ENCODE data around the gene SLC22A1.

The SLC22A1 gene

DNA sequence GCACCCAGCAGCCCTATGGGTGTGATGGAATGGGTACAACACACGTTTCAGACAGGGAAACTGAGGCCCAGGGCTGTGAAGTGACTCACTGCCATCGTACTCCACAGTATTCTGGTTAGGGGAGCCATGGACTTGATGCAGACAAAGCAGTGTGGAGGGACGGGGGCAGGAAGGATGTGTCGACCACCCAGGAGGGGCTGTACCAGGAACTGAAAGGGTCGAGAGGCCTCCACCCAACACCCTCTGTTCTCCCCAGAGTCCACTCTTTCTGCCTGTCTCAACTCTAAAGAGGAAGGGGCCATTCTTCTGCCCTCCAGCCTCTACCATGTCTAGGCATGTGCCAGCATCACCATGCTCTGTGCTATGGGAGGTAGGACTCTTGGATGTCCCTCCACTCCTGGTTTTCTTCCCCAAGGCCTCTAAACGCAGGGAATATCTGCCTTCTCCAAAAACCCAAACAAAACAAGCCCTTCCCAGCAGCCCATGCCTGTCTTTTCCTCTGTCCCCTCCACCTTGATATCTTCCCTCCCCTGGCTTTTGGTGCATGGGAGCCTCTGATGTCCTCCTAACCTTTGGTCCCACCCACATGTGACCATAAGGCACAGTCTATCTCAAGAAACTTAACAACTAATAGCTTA, 7.4 kb downstream of the SLC22A1 start:
- TF ChIP-seq, protein P1, sequence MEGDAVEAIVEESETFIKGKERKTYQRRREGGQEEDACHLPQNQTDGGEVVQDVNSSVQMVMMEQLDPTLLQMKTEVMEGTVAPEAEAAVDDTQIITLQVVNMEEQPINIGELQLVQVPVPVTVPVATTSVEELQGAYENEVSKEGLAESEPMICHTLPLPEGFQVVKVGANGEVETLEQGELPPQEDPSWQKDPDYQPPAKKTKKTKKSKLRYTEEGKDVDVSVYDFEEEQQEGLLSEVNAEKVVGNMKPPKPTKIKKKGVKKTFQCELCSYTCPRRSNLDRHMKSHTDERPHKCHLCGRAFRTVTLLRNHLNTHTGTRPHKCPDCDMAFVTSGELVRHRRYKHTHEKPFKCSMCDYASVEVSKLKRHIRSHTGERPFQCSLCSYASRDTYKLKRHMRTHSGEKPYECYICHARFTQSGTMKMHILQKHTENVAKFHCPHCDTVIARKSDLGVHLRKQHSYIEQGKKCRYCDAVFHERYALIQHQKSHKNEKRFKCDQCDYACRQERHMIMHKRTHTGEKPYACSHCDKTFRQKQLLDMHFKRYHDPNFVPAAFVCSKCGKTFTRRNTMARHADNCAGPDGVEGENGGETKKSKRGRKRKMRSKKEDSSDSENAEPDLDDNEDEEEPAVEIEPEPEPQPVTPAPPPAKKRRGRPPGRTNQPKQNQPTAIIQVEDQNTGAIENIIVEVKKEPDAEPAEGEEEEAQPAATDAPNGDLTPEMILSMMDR (IDR thresholded peaks at IDR 0.05; ENCODE audit: low read length, missing control alignments) = no peak
- no peak overlapping the region for H3K4me3 ChIP-seq (replicated peaks; ENCODE audit: low read depth, low read length)
- no peak for DNase-seq (ENCODE audit: low read depth)

DNA sequence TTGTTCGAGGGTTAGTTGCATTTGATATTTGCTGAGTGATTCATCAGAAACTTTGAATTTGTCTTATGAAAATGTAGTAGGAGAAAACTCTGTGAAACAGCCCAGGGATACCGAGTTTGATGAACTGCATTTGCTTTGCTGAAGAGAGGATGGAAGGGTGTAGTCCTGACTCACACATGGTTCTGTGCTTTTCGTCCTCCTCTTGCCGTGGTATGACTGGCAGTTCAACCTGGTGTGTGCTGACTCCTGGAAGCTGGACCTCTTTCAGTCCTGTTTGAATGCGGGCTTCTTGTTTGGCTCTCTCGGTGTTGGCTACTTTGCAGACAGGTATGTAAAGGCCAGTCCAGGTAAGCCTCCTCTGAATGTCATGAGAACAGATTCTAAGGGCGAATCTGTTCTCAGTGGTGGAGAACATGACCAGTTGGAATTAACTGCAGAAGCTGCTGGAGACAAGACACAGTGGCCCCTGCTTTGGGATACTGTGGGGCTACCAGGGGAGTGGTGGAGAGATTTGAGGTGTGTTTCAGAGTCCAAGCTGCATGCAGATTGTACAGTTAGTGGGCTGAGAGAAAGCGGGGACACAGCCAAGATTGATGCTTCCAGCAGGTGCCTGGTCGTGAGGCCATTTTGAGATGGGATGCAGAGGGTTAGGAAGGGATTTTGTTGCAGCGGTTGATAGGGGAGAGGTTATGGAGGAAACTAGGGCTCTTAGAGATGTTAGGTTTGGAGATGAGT, 8.4 kb downstream of the SLC22A1 start:
- no peak for DNase-seq (ENCODE audit: low read depth)
- TF ChIP-seq, protein P1 (IDR thresholded peaks at IDR 0.05; ENCODE audit: low read length, missing control alignments) = no peak
- H3K4me3 ChIP-seq (replicated peaks; ENCODE audit: low read depth, low read length) = no peak overlapping the region

DNA sequence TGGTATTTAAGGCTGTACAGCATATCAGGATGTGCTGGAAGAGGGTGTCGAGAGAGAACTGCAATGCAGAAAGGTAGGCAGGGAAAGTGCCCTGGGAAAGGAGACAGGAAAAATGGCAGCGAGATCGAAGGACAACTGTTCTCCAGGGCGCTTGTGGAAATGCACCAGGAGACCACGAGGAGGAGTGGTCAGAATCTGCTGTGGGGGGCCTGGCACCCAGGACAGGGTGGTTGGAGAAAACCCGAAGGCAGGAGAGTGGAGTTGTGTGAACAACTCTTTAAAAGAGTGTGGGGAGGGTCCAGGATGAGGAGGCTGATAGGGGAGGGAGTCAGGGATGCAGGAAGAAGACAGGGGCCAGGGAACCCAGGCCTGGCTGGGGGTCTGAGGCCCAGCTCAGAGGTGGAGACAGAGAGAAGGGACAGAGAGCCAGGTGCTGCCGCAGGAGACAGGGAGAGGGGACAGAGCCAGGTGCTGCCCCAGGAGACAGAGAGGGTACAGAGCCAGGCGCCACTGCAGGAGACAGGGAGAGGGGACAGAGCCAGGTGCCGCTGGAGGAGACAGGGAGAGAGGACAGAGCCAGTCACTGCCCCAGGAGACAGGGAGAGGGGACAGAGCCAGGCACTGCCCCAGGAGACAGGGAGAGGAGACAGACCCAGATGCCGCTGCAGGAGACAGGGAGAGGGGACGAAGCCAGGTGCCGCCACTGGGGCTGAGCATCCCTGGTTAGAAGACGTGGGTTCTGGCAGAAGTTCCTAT, 9.3 kb downstream of the SLC22A1 start:
- no peak for DNase-seq (ENCODE audit: low read depth)
- H3K4me3 ChIP-seq (replicated peaks; ENCODE audit: low read depth, low read length) = no peak overlapping the region
- TF ChIP-seq, protein P1 (IDR thresholded peaks at IDR 0.05; ENCODE audit: low read length, missing control alignments) = no peak

- DNase-seq (ENCODE audit: low read depth) = no peak
- H3K4me3 ChIP-seq (replicated peaks; ENCODE audit: low read depth, low read length) = no peak overlapping the region
- TF ChIP-seq, protein P1 (IDR thresholded peaks at IDR 0.05; ENCODE audit: low read length, missing control alignments) = no peak
These were observed 10.2 kb downstream of the SLC22A1 start for GRCh38 chr6:160131636-160132296.

- TF ChIP-seq, protein P1 (IDR thresholded peaks at IDR 0.05; ENCODE audit: low read length, missing control alignments) = no peak
- H3K4me3 ChIP-seq (replicated peaks; ENCODE audit: low read depth, low read length) = no peak overlapping the region
- no peak for DNase-seq (ENCODE audit: low read depth)
These were observed 10.7 kb downstream of the SLC22A1 start for GRCh38 chr6:160132297-160132637.

DNA sequence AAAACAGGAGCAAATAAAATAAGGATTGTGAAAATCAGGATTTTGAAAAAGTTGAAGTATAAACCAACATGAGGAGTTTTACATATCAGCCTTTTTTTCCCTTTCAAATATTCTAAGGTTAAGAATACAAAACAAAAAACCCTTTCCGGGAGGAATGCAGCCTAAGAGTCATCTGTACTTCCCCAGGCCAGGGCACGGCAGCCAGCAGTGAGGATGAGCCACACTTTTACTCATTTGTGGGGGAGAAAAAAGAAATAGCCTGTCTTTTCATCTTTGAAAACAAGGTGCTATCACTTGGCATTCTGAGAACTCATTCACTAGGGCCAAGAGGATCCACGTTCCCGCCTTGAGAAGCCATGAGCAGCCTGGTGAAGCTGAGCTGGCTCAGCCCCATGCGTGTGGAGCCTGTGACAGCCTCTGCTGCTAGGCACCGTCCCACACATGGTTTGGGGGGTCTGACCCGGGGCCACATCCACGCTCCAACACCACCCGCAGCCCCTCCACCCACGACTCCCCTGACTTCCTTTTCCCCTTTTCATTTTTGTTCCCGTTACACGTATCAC, 11.2 kb downstream of the SLC22A1 start:
- H3K4me3 ChIP-seq (replicated peaks; ENCODE audit: low read depth, low read length) = no peak overlapping the region
- TF ChIP-seq, protein P1 (IDR thresholded peaks at IDR 0.05; ENCODE audit: low read length, missing control alignments) = no peak
- DNase-seq (ENCODE audit: low read depth) = peak; percentile 17
